Endothelial cell of umbilical vein (primary cell): ENCODE measurements around the gene MDN1. TPM values are rescaled to one million over a fixed set of nuclear protein-coding genes. Genes with fewer than 3 reads are reported as not detected.

ENCODE experiments used
- BruUV-seq: library from RNA; stranded (reverse); fragments of 400-500 nt; replicated peaks from 2 replicates; lab custom pipeline; 2021; lab: Mats Ljungman, UMichigan
- CTCF ChIA-PET: fragments of 300-600, 350-600 bp; sonication (Branson Sonifier 250); formaldehyde crosslinking; loops from one replicate; lab custom pipeline; 2021; ENCODE audit warnings: antibody characterized with exemption, inconsistent platforms; lab: Charles Lee
- POLR2A ChIA-PET: fragments of 300-600, 350-600 bp; sonication (Branson Sonifier 250); formaldehyde crosslinking; loops from one replicate; lab custom pipeline; 2021; ENCODE audit warnings: antibody characterized with exemption, inconsistent platforms; lab: Charles Lee
- DNase-seq: peaks from one replicate; pipeline ENCODE4 v3.0.0-alpha.2; 2011; ENCODE audit warnings: low read depth, low spot score
- FAIRE-seq: peaks from 2 replicates; lab custom pipeline; 2011; peaks lifted over from hg19 to GRCh38; lab: Jason Lieb, UNC
- H2AFZ ChIP-seq: 2 replicates; pipeline ENCODE4 v1.6.0; 2012; ENCODE audit warnings: low read depth, low read length, control low read depth, inconsistent platforms
- H3K27ac ChIP-seq: 2 replicates; pipeline ENCODE4 v1.5.1; 2011; ENCODE audit warnings: low read depth, mild to moderate bottlenecking, control low read depth, low read length, moderate library complexity; ENCODE audit not compliant: insufficient read depth
- H3K27me3 ChIP-seq, 2 experiments: 2 replicates each; pipeline versions ENCODE4 v1.6.0 to v1.6.1; 2011; ENCODE audit warnings: low read length in 2 of 2, mixed read lengths in 1 of 2; ENCODE audit not compliant: control insufficient read depth in 2 of 2, insufficient read depth in 2 of 2
- H3K36me3 ChIP-seq, 2 experiments: 2 replicates in 1 of 2; 3 replicates in 1 of 2; pipeline ENCODE4 v1.5.1; 2011; ENCODE audit warnings: low read length in 2 of 2, mild to moderate bottlenecking in 1 of 2, moderate library complexity in 1 of 2; ENCODE audit not compliant: control insufficient read depth in 2 of 2, insufficient read depth in 2 of 2; ENCODE audit errors: extremely low read depth in 1 of 2
- H3K4me1 ChIP-seq: 3 replicates; pipeline ENCODE4 v1.5.1; 2011; ENCODE audit warnings: mild to moderate bottlenecking, low read length; ENCODE audit not compliant: control insufficient read depth, insufficient read depth; ENCODE audit errors: extremely low read depth
- H3K4me2 ChIP-seq: 2 replicates; pipeline ENCODE4 v1.6.1; 2011; ENCODE audit warnings: low read length, control low read depth, mixed read lengths; ENCODE audit not compliant: insufficient read depth
- H3K4me3 ChIP-seq, 3 experiments: fragments of 200-600 bp in 1 of 3; sonication (generic), shearing (Covaris generic) in 1 of 3; replicated peaks in 1 of 3; 2 replicates each; pipeline ENCODE4 v1.5.1; 2011 to 2016; ENCODE audit warnings: control low read depth in 3 of 3, low read length in 3 of 3, mild to moderate bottlenecking in 2 of 3, inconsistent platforms in 1 of 3, low read depth in 1 of 3, moderate library complexity in 1 of 3; ENCODE audit not compliant: insufficient read depth in 1 of 3
- H3K79me2 ChIP-seq: 2 replicates; pipeline ENCODE4 v1.6.0; 2012; ENCODE audit warnings: low read length, inconsistent platforms; ENCODE audit not compliant: control insufficient read depth, insufficient read depth
- H3K9ac ChIP-seq: replicated peaks from 2 replicates; pipeline ENCODE3; 2011; ENCODE audit warnings: low read length, control low read depth; ENCODE audit not compliant: insufficient read depth; ENCODE audit errors: extremely low read depth
- H3K9me1 ChIP-seq: replicated peaks from 3 replicates; pipeline ENCODE4 v1.6.0; 2011; ENCODE audit warnings: mild to moderate bottlenecking, low read length; ENCODE audit not compliant: control insufficient read depth, insufficient read depth; ENCODE audit errors: extremely low read depth
- H3K9me3 ChIP-seq: replicated peaks from 2 replicates; pipeline ENCODE4 v1.5.1; 2012; ENCODE audit warnings: low read length, inconsistent platforms; ENCODE audit not compliant: control insufficient read depth, insufficient read depth
- H4K20me1 ChIP-seq: replicated peaks from 2 replicates; pipeline ENCODE3; 2011; ENCODE audit warnings: mild to moderate bottlenecking, low read length; ENCODE audit not compliant: control insufficient read depth, insufficient read depth; ENCODE audit errors: extremely low read depth
- EZH2 ChIP-seq: IDR thresholded peaks from 2 replicates; pipeline ENCODE4 v1.6.1; 2012; ENCODE audit warnings: borderline replicate concordance, low read depth, mild to moderate bottlenecking, moderate library complexity, low read length, inconsistent platforms; ENCODE audit not compliant: severe bottlenecking
- FOS ChIP-seq: IDR thresholded peaks from 2 replicates; pipeline ENCODE4 v1.6.1; 2011; ENCODE audit warnings: mild to moderate bottlenecking, low read length, moderate library complexity, borderline replicate concordance; ENCODE audit not compliant: insufficient read depth
- GATA2 ChIP-seq: IDR thresholded peaks from 2 replicates; pipeline ENCODE4 v1.7.0; 2011; ENCODE audit warnings: low read depth, mild to moderate bottlenecking, moderate library complexity, mixed read lengths, low read length; ENCODE audit not compliant: insufficient read length, insufficient read depth
- JUN ChIP-seq: IDR thresholded peaks from 2 replicates; pipeline ENCODE4 v1.6.1; 2011; ENCODE audit warnings: borderline replicate concordance, low read depth; ENCODE audit not compliant: insufficient read length, insufficient read depth
- MYC ChIP-seq: IDR thresholded peaks from one replicate; pipeline ENCODE4 v1.6.1; 2011; ENCODE audit warnings: mild to moderate bottlenecking, low read depth, low read length
- POLR2A ChIP-seq: IDR thresholded peaks from 2 replicates; pipeline ENCODE4 v1.6.1; 2012; ENCODE audit warnings: low read depth, mild to moderate bottlenecking, control low read depth, low read length
- POLR2AphosphoS5 ChIP-seq: IDR thresholded peaks from 2 replicates; pipeline ENCODE4 v1.6.1; 2012; ENCODE audit warnings: low read depth, mild to moderate bottlenecking, control low read depth, low read length, moderate library complexity; ENCODE audit not compliant: insufficient read depth
- dilution Hi-C: fragments of 300-500 bp; cut with MboI; formaldehyde crosslinking; loops from one replicate; pipeline ENCODE4 v1.15.0; 2019; ENCODE audit warnings: low sequenced_read_pairs; ENCODE audit not compliant: extremely low pct_ligation_motif_present
- intact Hi-C: fragments of 100-400 bp; cut with micrococcal nuclease; formaldehyde crosslinking; loops from one replicate; pipeline ENCODE4 v1.10.0; 2022
- polyA plus RNA-seq, 4 experiments: library from polyadenylated mRNA; depleted of rRNA in 3 of 4; stranded (reverse) in 3 of 4; unstranded in 1 of 4; fragments of >200 nt; gene quantifications; 2 replicates each; pipeline versions ENCODE4 v1.2.1 to v1.2.3, GENCODE V29; 2011 to 2012; ENCODE audit warnings: missing spikeins in 1 of 4
- total RNA-seq: library from RNA; stranded (reverse); gene quantifications from 2 replicates; pipeline ENCODE4 v1.2.3, GENCODE V29; 2021
- TF ChIP-seq, protein P1 (sequence below), 2 donors: IDR thresholded peaks; 1 replicate in 1 of 2; 2 replicates in 1 of 2; pipeline ENCODE4 v1.5.1; 2011; ENCODE audit warnings: low read length in 2 of 2, mild to moderate bottlenecking in 2 of 2, moderate library complexity in 2 of 2, control low read depth in 1 of 2, inconsistent platforms in 1 of 2, low read depth in 1 of 2; ENCODE audit not compliant: insufficient read depth in 1 of 2; ENCODE audit errors: extremely low read depth in 1 of 2
- TF ChIP-seq, protein P2 (sequence below): IDR thresholded peaks from 2 replicates; pipeline ENCODE4 v1.6.1; 2011; ENCODE audit not compliant: insufficient read depth, insufficient read length

MDN1 gene
- total and polyA plus RNA-seq, 2 donors (not counting 3 experiments of a cell fraction or from before 2014, with no cell fraction given): 9.2 to 39.6 TPM

- Histone ChIP-seq H2AFZ (no peak overlapping the region), H3K4me1 (no peaks in the 10 kb centered on the region), H3K9me1 (no peaks in the 10 kb centered on the region), H4K20me1 (peaks cover 2% of the 10 kb centered on the region), H3K79me2 (no peaks in the 10 kb centered on the region), H3K4me3 (no peak overlapping the region), H3K27me3 (no peaks in the 10 kb centered on the region), H3K9me3 (no peaks in the 10 kb centered on the region), H3K4me2 (no peak overlapping the region), H3K27ac (no peak overlapping the region), H3K9ac (no peak overlapping the region), H3K36me3 (peaks cover 19 to 20% of the 10 kb centered on the region in 2 experiments)
- ChIA-PET CTCF (no interaction called here), POLR2A (no interaction called here)
- no peak for FAIRE-seq
- no TSS peak for BruUV-seq
- TF ChIP-seq GATA2 (no peak), MYC (no peak), FOS (no peak), JUN (no peak), POLR2AphosphoS5 (no peak), POLR2A (no peak), EZH2 (no peak)
- TF ChIP-seq, protein P1, sequence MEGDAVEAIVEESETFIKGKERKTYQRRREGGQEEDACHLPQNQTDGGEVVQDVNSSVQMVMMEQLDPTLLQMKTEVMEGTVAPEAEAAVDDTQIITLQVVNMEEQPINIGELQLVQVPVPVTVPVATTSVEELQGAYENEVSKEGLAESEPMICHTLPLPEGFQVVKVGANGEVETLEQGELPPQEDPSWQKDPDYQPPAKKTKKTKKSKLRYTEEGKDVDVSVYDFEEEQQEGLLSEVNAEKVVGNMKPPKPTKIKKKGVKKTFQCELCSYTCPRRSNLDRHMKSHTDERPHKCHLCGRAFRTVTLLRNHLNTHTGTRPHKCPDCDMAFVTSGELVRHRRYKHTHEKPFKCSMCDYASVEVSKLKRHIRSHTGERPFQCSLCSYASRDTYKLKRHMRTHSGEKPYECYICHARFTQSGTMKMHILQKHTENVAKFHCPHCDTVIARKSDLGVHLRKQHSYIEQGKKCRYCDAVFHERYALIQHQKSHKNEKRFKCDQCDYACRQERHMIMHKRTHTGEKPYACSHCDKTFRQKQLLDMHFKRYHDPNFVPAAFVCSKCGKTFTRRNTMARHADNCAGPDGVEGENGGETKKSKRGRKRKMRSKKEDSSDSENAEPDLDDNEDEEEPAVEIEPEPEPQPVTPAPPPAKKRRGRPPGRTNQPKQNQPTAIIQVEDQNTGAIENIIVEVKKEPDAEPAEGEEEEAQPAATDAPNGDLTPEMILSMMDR (IDR thresholded peaks at IDR 0.05; ENCODE audit: extremely low read depth in 1 of 2, insufficient read depth in 1 of 2, low read depth in 1 of 2, low read length in 2 of 2): no peak
- TF ChIP-seq, protein P2, sequence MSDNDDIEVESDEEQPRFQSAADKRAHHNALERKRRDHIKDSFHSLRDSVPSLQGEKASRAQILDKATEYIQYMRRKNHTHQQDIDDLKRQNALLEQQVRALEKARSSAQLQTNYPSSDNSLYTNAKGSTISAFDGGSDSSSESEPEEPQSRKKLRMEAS: no peak
- intact Hi-C loops (no loop called here), dilution Hi-C loops (no loop called here)
- DNase-seq: no peak
These were observed 40.1 kb upstream of the MDN1 start for GRCh38 chr6:89859744-89860143.
